ENCODE results near the gene C14orf119.
A peak's percentile ranks its signal among the peaks of the same experiment; 100 is the strongest.
"Not testable (repeated sequence)": the region's sequence is repeated elsewhere in the genome, so short reads cannot be mapped to it uniquely, and the experiment has no call there.

Gene C14orf119

GRCh38 chr14:23091294-23092225, 3.7 kb upstream of the C14orf119 start:
- DNase-seq = no peak

GRCh38 chr14:23093104-23093503, 2.2 kb upstream of the C14orf119 start:
- DNase-seq = no peak

- DNase-seq = no peak
Observed at GRCh38 chr14:23093526-23093925, 1.8 kb upstream of the C14orf119 start.

- no peak for DNase-seq
Observed at GRCh38 chr14:23093991-23094665, 1.2 kb upstream of the C14orf119 start.

- peak; percentile 47 for DNase-seq
Observed at GRCh38 chr14:23094666-23095195, 574 bp upstream of the C14orf119 start, which contains the start of gene ACIN1. TSS of gene ACIN1 (minus strand) at chr14:23095136. CDS start at chr14:23095112, 24 bp downstream.

- DNase-seq = no peak
Observed at GRCh38 chr14:23097786-23098185, 2.5 kb downstream of the C14orf119 start.

GRCh38 chr14:23099212-23099861, 4.0 kb downstream of the C14orf119 start:
- DNase-seq = no peak

GRCh38 chr14:23101213-23101970, 6.1 kb downstream of the C14orf119 start:
- no peak for DNase-seq

GRCh38 chr14:23101986-23102625, 6.8 kb downstream of the C14orf119 start:
- DNase-seq = no peak

GRCh38 chr14:23102801-23103200, 7.5 kb downstream of the C14orf119 start:
- DNase-seq = no peak

- DNase-seq = no peak
Observed at GRCh38 chr14:23103581-23103980, 8.3 kb downstream of the C14orf119 start.

GRCh38 chr14:23104070-23104590, 8.8 kb downstream of the C14orf119 start:
- DNase-seq = no peak

- no peak for DNase-seq
Observed at GRCh38 chr14:23104591-23105347, 9.5 kb downstream of the C14orf119 start, which contains the start of gene CIROP. TSS of gene CIROP (minus strand) at chr14:23104989. CDS start at chr14:23104920, 69 bp downstream.

GRCh38 chr14:23105348-23105824, 10.1 kb downstream of the C14orf119 start:
- no peak for DNase-seq

GRCh38 chr14:23106747-23107045, 11.4 kb downstream of the C14orf119 start:
- DNase-seq = no peak

- not testable (repeated sequence) for DNase-seq
Observed at GRCh38 chr14:23107620-23108019, 12.3 kb downstream of the C14orf119 start.

GRCh38 chr14:23108169-23108568, 12.9 kb downstream of the C14orf119 start:
- DNase-seq = not testable (repeated sequence)

- DNase-seq = no peak
Observed at GRCh38 chr14:23109769-23110168, 14.5 kb downstream of the C14orf119 start.

- DNase-seq = no peak
Observed at GRCh38 chr14:23110579-23111365, 15.5 kb downstream of the C14orf119 start.

All from activated T-cell treated with anti-CD3 and anti-CD28 coated beads for 4 hours (primary cell).